HG02678 (cell line): ENCODE measurements around the gene TNRC18.
"Not testable (repeated sequence)": the region's sequence is repeated elsewhere in the genome, so short reads cannot be mapped to it uniquely, and the experiment has no call there.

Experiments used
- ATAC-seq: cut with Tn5 transposase; IDR thresholded peaks from one replicate; pipeline ENCODE4 v1.9.1; 2021; ENCODE audit warnings: mild to moderate bottlenecking, moderate library complexity; ENCODE audit not compliant: unreplicated experiment

TNRC18 gene

GRCh38 chr7:5377816-5378215 lies 45.8 kb downstream of the TNRC18 start:
- no peak for ATAC-seq

- ATAC-seq = no peak
Measured at GRCh38 chr7:5377279-5377678, 46.4 kb downstream of the TNRC18 start.

DNA sequence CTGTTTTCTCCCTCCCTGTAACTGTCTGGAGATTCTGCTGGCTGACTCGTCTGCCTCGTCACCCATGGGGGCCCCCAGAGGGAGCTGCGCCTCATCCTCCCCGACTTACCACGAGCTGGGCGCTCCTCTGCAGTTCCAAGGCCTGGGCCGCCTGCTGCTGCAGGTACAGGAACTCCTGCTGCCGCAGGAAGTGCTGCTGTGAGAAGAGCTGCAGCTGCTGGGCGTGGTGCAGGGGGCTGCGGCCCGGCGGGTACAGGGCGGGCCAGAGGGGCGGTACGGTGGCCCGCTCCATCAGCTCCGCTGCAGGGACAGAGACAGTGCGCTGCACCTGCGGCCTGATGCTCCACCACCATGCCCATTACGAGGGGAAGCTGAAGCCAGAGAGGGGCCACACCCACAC lies 47.7 kb downstream of the TNRC18 start:
- no peak for ATAC-seq

- ATAC-seq = no peak
Measured at GRCh38 chr7:5374464-5374863, 49.2 kb downstream of the TNRC18 start.

GRCh38 chr7:5373300-5373699 lies 50.3 kb downstream of the TNRC18 start:
- ATAC-seq = no peak

- ATAC-seq = no peak
Measured at GRCh38 chr7:5370454-5371353, 52.9 kb downstream of the TNRC18 start.

DNA sequence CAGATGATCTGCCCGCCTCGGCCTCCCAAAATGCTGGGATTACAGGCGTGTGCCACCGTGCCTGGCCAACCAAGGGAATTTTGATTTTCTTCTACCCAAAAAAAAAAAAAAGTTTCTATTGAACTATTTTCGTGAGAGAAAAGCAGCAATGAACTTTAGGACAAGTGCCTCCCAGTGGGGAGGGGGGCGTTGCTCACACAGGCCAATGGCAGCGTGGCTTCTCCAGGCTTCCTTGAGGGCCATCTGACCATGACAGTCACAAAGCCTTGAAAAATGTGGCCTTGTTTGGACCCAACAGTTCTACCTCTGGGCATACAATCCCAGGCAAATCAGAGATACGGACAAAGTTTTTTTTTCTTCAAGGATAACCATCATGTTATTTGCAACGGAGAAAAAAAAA lies 56.0 kb downstream of the TNRC18 start:
- no peak for ATAC-seq

- peak; percentile 71 for ATAC-seq
Measured at GRCh38 chr7:5365976-5366625, 57.5 kb downstream of the TNRC18 start.

- no peak for ATAC-seq
Measured at GRCh38 chr7:5363729-5364128, 59.9 kb downstream of the TNRC18 start.

- ATAC-seq = no peak
Measured at GRCh38 chr7:5362466-5362865, 61.2 kb downstream of the TNRC18 start.

DNA sequence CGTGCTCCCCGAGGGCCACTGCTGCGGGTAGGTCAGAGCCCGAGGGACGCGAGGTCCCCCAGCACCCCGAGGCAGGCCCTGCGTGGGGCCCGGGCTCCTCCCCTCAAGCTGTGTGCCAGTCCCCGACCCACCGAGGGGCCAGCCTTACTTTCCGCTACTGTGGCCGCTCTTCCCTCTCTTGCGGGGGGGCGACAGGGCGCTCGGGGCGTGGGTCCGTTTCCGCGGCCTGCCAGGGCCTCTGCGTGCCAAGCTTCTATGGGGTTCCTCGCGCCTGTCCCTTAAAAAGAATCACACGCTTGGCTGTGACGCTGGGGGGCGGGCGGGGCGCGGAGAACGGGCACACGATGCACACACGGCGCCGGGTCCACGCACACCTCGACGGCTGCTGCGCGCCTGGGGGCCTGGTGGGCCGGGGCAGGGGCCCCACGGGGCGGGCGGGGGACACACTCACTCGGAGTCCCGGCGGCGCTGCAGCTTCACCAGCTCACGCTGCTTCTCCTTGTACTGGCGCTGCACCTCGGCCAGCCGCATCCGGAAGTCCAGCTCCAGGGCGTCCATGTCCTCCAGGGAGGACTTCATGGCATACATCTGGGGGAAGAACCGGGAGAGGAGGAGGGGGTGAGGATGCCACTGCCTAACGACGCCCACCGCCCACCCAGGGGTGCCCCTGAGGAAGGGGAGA lies 62.0 kb downstream of the TNRC18 start:
- ATAC-seq = no peak

DNA sequence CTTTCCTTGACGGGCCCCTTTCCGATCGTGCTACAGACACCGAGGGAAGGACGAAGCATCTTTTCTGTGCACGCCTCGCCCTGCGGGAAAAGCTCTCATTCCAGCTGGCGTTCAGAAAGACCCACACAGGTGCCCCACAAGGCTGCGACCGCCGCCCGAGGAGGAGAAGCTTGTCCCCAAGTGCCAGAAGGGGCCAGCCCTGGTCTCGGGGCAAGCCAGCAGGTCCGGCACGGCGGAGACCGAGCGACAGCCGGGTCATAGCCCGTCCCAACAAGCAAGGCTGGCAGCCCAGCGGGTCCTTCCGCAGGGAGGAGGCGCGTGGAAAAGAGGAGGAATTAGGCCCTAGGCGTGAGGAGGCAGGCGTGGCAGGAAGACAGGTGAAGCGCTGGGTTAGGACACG lies 62.7 kb downstream of the TNRC18 start:
- no peak for ATAC-seq

- no peak for ATAC-seq
Measured at GRCh38 chr7:5360451-5360850, 63.2 kb downstream of the TNRC18 start.

DNA sequence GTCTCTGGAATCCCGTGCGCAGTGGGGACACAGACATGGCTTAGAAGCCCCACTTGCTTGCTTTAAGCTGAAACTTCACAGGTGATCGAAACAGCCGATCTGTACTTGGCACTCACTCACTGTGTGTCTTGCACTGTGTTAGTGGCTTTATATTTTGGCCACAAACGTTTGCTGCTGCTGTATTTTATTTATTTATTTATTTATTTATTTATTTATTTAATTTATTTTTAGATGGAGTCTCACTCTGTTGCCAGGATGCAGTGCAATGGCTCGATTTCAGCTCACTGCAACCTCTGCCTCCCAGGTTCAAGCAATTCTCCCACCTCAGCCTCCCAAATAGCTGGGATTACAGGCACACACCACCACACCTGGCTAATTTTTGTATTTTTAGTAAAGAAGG lies 63.6 kb downstream of the TNRC18 start:
- ATAC-seq = not testable (repeated sequence)

DNA sequence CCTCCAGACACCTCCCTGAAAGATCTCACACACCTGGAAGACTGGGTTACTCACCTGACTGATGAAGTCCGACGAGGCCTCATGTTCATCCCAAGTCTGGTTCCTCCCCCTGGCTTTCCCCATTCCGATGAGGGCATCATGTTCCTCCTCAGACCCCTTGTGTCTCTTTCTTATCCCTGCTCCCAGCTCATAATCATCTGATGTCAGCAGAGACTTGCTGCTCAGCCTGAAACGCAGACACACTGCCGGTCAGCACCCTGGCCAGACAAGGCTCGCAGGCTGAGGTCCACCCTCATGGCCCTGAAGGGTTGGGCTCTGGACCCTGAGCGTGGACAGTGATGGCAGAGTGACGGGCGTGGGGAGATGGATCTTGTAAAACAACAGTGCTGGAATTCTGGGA lies 64.3 kb downstream of the TNRC18 start:
- no peak for ATAC-seq

DNA sequence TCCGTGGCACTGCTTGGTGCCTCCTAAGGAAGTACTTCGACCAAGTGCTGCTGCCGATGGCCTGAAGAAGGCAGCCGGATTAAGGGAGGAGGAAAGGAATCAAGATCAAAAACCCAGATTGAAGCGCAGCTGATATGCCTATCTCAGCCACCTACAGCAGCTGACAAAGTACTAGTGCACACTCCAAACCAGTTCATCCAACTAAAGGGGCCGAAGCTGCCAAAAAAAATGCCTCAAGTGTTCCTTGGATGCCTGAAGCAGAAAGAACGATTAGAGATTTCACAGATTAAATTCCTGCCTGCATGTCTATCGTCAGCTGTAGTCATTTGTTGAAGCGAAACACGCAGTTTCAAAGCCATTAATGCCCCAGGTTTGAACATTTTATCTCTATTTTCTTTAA lies 65.7 kb downstream of the TNRC18 start:
- no peak for ATAC-seq

- no peak for ATAC-seq
Measured at GRCh38 chr7:5356751-5357119, 66.9 kb downstream of the TNRC18 start.

- no peak for ATAC-seq
Measured at GRCh38 chr7:5354460-5355232, 69.0 kb downstream of the TNRC18 start.

DNA sequence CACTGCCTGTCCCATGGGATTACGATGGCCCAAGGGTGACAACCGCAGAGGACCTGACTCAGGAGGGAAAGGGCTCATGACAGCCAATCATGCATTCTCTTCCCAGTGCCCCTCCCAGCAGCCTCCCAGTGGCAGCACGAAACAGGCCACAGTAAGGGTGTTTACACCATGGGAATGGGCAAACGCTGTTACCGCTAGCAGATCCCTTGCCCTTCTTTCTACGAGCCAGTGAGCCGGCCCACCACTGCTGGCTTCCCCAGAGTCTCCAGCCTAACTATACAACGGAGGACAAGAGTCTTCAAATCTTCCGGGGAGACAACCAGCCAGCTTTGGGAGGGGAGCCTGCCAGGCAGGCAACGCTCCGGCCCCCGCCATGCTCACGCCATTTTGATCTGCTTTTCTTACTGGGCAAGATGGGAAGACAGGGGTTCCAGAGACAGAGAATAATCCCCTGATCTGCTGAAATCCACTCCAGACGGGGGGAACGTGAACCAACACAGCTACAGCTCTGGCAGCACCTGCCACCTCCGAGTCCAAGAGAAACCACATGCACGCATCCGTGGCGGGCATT lies 71.1 kb downstream of the TNRC18 start:
- no peak for ATAC-seq

- no peak for ATAC-seq
Measured at GRCh38 chr7:5351507-5352265, 71.9 kb downstream of the TNRC18 start.
